ENCODE data around the gene TMEM217.

The TMEM217 gene

GRCh38 chr6:37256692-37257319, 1.1 kb downstream of the TMEM217 start:
- FAIRE-seq, result no peak
- TF ChIP-seq POLR2A (IDR thresholded peaks at IDR 0.05; ENCODE audit: low read depth, low read length) (no peak), PAX5 (IDR thresholded peaks at IDR 0.05; ENCODE audit: insufficient read depth, low read length, severe bottlenecking) (no peak), POLR2AphosphoS5 (IDR thresholded peaks at IDR 0.05; ENCODE audit: low read depth, low read length) (no peak), SPI1 (IDR thresholded peaks at IDR 0.05; ENCODE audit: low read depth, low read length) (no peak), POU2F2 (IDR thresholded peaks at IDR 0.05; ENCODE audit: low read depth, low read length) (no peak), TAF1 (IDR thresholded peaks at IDR 0.05; ENCODE audit: low read depth, low read length) (no peak)
- no peak for DNase-seq (ENCODE audit: insufficient read length, low spot score)

- FAIRE-seq (no peak), DNase-seq (ENCODE audit: insufficient read length, low spot score) (no peak)
- no peak for TF ChIP-seq TAF1 (IDR thresholded peaks at IDR 0.05; ENCODE audit: low read depth, low read length)
- no peak for TF ChIP-seq POU2F2 (IDR thresholded peaks at IDR 0.05; ENCODE audit: low read depth, low read length)
- TF ChIP-seq POLR2A (IDR thresholded peaks at IDR 0.05; ENCODE audit: low read depth, low read length), result no peak
- no peak for TF ChIP-seq POLR2AphosphoS5 (IDR thresholded peaks at IDR 0.05; ENCODE audit: low read depth, low read length)
Observed at GRCh38 chr6:37254881-37255280, 3.1 kb downstream of the TMEM217 start.

GRCh38 chr6:37253486-37254007, 4.4 kb downstream of the TMEM217 start:
- FAIRE-seq (no peak), DNase-seq (ENCODE audit: insufficient read length, low spot score) (no peak)
- TF ChIP-seq PAX5 (IDR thresholded peaks at IDR 0.05; ENCODE audit: insufficient read depth, low read length, severe bottlenecking), result no peak
- TF ChIP-seq POU2F2 (IDR thresholded peaks at IDR 0.05; ENCODE audit: low read depth, low read length), result no peak
- TF ChIP-seq SPI1 (IDR thresholded peaks at IDR 0.05; ENCODE audit: low read depth, low read length), result no peak
- no peak for TF ChIP-seq TAF1 (IDR thresholded peaks at IDR 0.05; ENCODE audit: low read depth, low read length)
- no peak for TF ChIP-seq POLR2AphosphoS5 (IDR thresholded peaks at IDR 0.05; ENCODE audit: low read depth, low read length)
- TF ChIP-seq POLR2A (IDR thresholded peaks at IDR 0.05; ENCODE audit: low read depth, low read length), result no peak

- TF ChIP-seq SPI1 (IDR thresholded peaks at IDR 0.05; ENCODE audit: low read depth, low read length) (no peak), TAF1 (IDR thresholded peaks at IDR 0.05; ENCODE audit: low read depth, low read length) (no peak), POLR2A (IDR thresholded peaks at IDR 0.05; ENCODE audit: low read depth, low read length) (no peak), POU2F2 (IDR thresholded peaks at IDR 0.05; ENCODE audit: low read depth, low read length) (no peak), POLR2AphosphoS5 (IDR thresholded peaks at IDR 0.05; ENCODE audit: low read depth, low read length) (no peak), PAX5 (IDR thresholded peaks at IDR 0.05; ENCODE audit: insufficient read depth, low read length, severe bottlenecking) (no peak)
- DNase-seq (ENCODE audit: insufficient read length, low spot score) (no peak), FAIRE-seq (no peak)
Observed at GRCh38 chr6:37251211-37251780, 6.6 kb downstream of the TMEM217 start.

- DNase-seq (ENCODE audit: insufficient read length, low spot score) (no peak), FAIRE-seq (no peak)
- TF ChIP-seq SPI1 (IDR thresholded peaks at IDR 0.05; ENCODE audit: low read depth, low read length) (peak; percentile 83), TAF1 (IDR thresholded peaks at IDR 0.05; ENCODE audit: low read depth, low read length) (no peak), PAX5 (IDR thresholded peaks at IDR 0.05; ENCODE audit: insufficient read depth, low read length, severe bottlenecking) (no peak), POU2F2 (IDR thresholded peaks at IDR 0.05; ENCODE audit: low read depth, low read length) (no peak), POLR2A (IDR thresholded peaks at IDR 0.05; ENCODE audit: low read depth, low read length) (no peak), POLR2AphosphoS5 (IDR thresholded peaks at IDR 0.05; ENCODE audit: low read depth, low read length) (no peak)
Observed at GRCh38 chr6:37244430-37245310, 13.3 kb downstream of the TMEM217 start.

- TF ChIP-seq PAX5 (IDR thresholded peaks at IDR 0.05; ENCODE audit: insufficient read depth, low read length, severe bottlenecking) (no peak), POLR2AphosphoS5 (IDR thresholded peaks at IDR 0.05; ENCODE audit: low read depth, low read length) (no peak), TAF1 (IDR thresholded peaks at IDR 0.05; ENCODE audit: low read depth, low read length) (no peak), POU2F2 (IDR thresholded peaks at IDR 0.05; ENCODE audit: low read depth, low read length) (no peak), POLR2A (IDR thresholded peaks at IDR 0.05; ENCODE audit: low read depth, low read length) (no peak), SPI1 (IDR thresholded peaks at IDR 0.05; ENCODE audit: low read depth, low read length) (no peak)
- no peak for DNase-seq (ENCODE audit: insufficient read length, low spot score)
- no peak for FAIRE-seq
Observed at GRCh38 chr6:37243816-37244370, 14.1 kb downstream of the TMEM217 start.

GRCh38 chr6:37243131-37243815, 14.7 kb downstream of the TMEM217 start:
- DNase-seq (ENCODE audit: insufficient read length, low spot score) (no peak), FAIRE-seq (no peak)
- TF ChIP-seq POLR2A (IDR thresholded peaks at IDR 0.05; ENCODE audit: low read depth, low read length), result no peak
- no peak for TF ChIP-seq POLR2AphosphoS5 (IDR thresholded peaks at IDR 0.05; ENCODE audit: low read depth, low read length)
- TF ChIP-seq POU2F2 (IDR thresholded peaks at IDR 0.05; ENCODE audit: low read depth, low read length), result no peak
- TF ChIP-seq PAX5 (IDR thresholded peaks at IDR 0.05; ENCODE audit: insufficient read depth, low read length, severe bottlenecking), result no peak
- no peak for TF ChIP-seq TAF1 (IDR thresholded peaks at IDR 0.05; ENCODE audit: low read depth, low read length)
- no peak for TF ChIP-seq SPI1 (IDR thresholded peaks at IDR 0.05; ENCODE audit: low read depth, low read length)

GRCh38 chr6:37242429-37243052, 15.4 kb downstream of the TMEM217 start:
- DNase-seq (ENCODE audit: insufficient read length, low spot score), result no peak
- FAIRE-seq, result no peak
- TF ChIP-seq POLR2AphosphoS5 (IDR thresholded peaks at IDR 0.05; ENCODE audit: low read depth, low read length), result no peak
- TF ChIP-seq SPI1 (IDR thresholded peaks at IDR 0.05; ENCODE audit: low read depth, low read length), result peak; percentile 85

Data from GM12891 (cell line).